Measurements from ENCODE around the gene PKNOX2.

- TF ChIP-seq RCOR1 (IDR thresholded peaks at IDR 0.05; ENCODE audit: low read depth, low read length) (no peak), CHD2 (IDR thresholded peaks at IDR 0.05; ENCODE audit: low read length, partially characterized antibody) (no peak), CTCF (IDR thresholded peaks at IDR 0.05) (no peak), RFX5 (IDR thresholded peaks at IDR 0.05) (no peak), REST (IDR thresholded peaks at IDR 0.05) (no peak), POLR2A (IDR thresholded peaks at IDR 0.05; ENCODE audit: low read length) (no peak), POLR2AphosphoS2 (conservative IDR thresholded peaks at IDR 0.05; ENCODE audit: low read length) (no peak), CBX2 (IDR thresholded peaks at IDR 0.05; ENCODE audit: borderline replicate concordance, low read depth) (no peak), CEBPB (IDR thresholded peaks at IDR 0.05) (no peak), EHMT2 (IDR thresholded peaks at IDR 0.05; ENCODE audit: low read depth) (no peak), ELK1 (IDR thresholded peaks at IDR 0.05; ENCODE audit: low read depth, low read length) (no peak)
Observed at GRCh38 chr11:125306476-125306875, 141.9 kb downstream of the PKNOX2 start.

Measured in A549 (cell line).